BJ (cell line): ENCODE results near the gene NFATC1. TPM values are rescaled to one million over a fixed set of nuclear protein-coding genes. Genes with fewer than 3 reads are reported as not detected.

Experiments used
- CTCF ChIA-PET: fragments of 350-600 bp; formaldehyde crosslinking; extraction: SDS; loops from one replicate; lab custom pipeline; 2021; ENCODE audit warnings: antibody characterized with exemption, inconsistent platforms; lab: Yijun Ruan, JAX
- POLR2A ChIA-PET: fragments of 300-600 bp; sonication (Branson Sonifier 250); formaldehyde crosslinking; extraction: SDS; loops from one replicate; lab custom pipeline; 2021; ENCODE audit warnings: antibody characterized with exemption; lab: Charles Lee
- DNase-seq: peaks from one replicate; pipeline ENCODE4 v3.0.0-alpha.2; 2011; ENCODE audit warnings: low read depth
- H3K27me3 ChIP-seq: 2 replicates; pipeline ENCODE4 v1.6.0; 2011; ENCODE audit warnings: low read length; ENCODE audit not compliant: control insufficient read depth, insufficient read depth
- H3K36me3 ChIP-seq: 2 replicates; pipeline ENCODE4 v1.5.1; 2011; ENCODE audit warnings: low read length; ENCODE audit not compliant: control insufficient read depth, insufficient read depth
- H3K4me3 ChIP-seq: 2 replicates; pipeline ENCODE4 v1.5.1; 2011; ENCODE audit warnings: low read depth, mild to moderate bottlenecking, control low read depth, low read length
- CTCF ChIP-seq: IDR thresholded peaks from 2 replicates; pipeline ENCODE4 v1.5.1; 2011; ENCODE audit warnings: low read depth, mild to moderate bottlenecking, control low read depth, inconsistent platforms, low read length, moderate library complexity; ENCODE audit not compliant: insufficient read depth
- polyA plus RNA-seq: library from polyadenylated mRNA; depleted of rRNA; stranded (reverse); fragments of >200 nt; gene quantifications from 2 replicates; pipeline ENCODE4 v1.2.3, GENCODE V29; 2011

Gene NFATC1
- polyA plus RNA-seq, 1 experiment = 1.2 TPM

- H3K36me3 ChIP-seq = no peaks in the 10 kb centered on the region
- no peak for TF ChIP-seq CTCF
- H3K4me3 ChIP-seq = no peak overlapping the region
- ChIA-PET CTCF (no interaction called here), POLR2A (no interaction called here)
- H3K27me3 ChIP-seq = no peaks in the 10 kb centered on the region
- no peak for DNase-seq
Observed at GRCh38 chr18:79411614-79412526, 16.1 kb downstream of the NFATC1 start.

GRCh38 chr18:79413025-79413424 lies 17.3 kb downstream of the NFATC1 start:
- Histone ChIP-seq H3K4me3 (no peak overlapping the region), H3K36me3 (no peaks in the 10 kb centered on the region), H3K27me3 (no peaks in the 10 kb centered on the region)
- CTCF ChIA-PET = no interaction called here
- TF ChIP-seq CTCF = no peak
- POLR2A ChIA-PET = no interaction called here
- DNase-seq = no peak

GRCh38 chr18:79413426-79413825 lies 17.7 kb downstream of the NFATC1 start:
- POLR2A ChIA-PET = no interaction called here

GRCh38 chr18:79413901-79414300 lies 18.2 kb downstream of the NFATC1 start:
- CTCF ChIA-PET = interaction anchor here (0.9 to 1.1 kb wide), 2 partner anchors 119 to 216 kb away, joined by 3 read pairs; no protein-coding TSS in a partner anchor
- POLR2A ChIA-PET = no interaction called here
- H3K27me3 ChIP-seq = no peaks in the 10 kb centered on the region
- TF ChIP-seq CTCF = no peak
- no peaks in the 10 kb centered on the region for H3K36me3 ChIP-seq
- no peak overlapping the region for H3K4me3 ChIP-seq
- no peak for DNase-seq

More at GRCh38 chr18:79413426-79413825, 17.7 kb downstream of the NFATC1 start:
- H3K27me3 ChIP-seq = no peaks in the 10 kb centered on the region
- H3K4me3 ChIP-seq = no peak overlapping the region
- no peaks in the 10 kb centered on the region for H3K36me3 ChIP-seq
- TF ChIP-seq CTCF = no peak
- CTCF ChIA-PET = interaction anchor here (0.9 to 1.1 kb wide), 2 partner anchors 119 to 216 kb away, joined by 3 read pairs; no protein-coding TSS in a partner anchor
- DNase-seq = no peak

GRCh38 chr18:79416022-79416676 lies 20.4 kb downstream of the NFATC1 start:
- H3K27me3 ChIP-seq = no peaks in the 10 kb centered on the region; the same call in 1 of the 2 replicates
- TF ChIP-seq CTCF = no peak
- POLR2A ChIA-PET = no interaction called here
- no peaks in the 10 kb centered on the region for H3K36me3 ChIP-seq
- no peak for DNase-seq
- CTCF ChIA-PET = interaction anchor here (0.8 kb wide), 1 partner anchor 38 kb away, joined by 3 read pairs; no protein-coding TSS in a partner anchor
- no peak overlapping the region for H3K4me3 ChIP-seq
